Body of pancreas (tissue), 4 donors: Measurements from ENCODE around the gene OR6X1.

ENCODE experiments used
- CTCF ChIP-seq, 7 experiments: fragments of 450-650 bp in 4 of 7; fragments of 200-600 bp in 3 of 7; sonication (generic) in 3 of 7; IDR thresholded peaks; one replicate each; pipeline ENCODE4 v1.5.1; 2016 to 2019; ENCODE audit warnings: antibody characterized with exemption in 7 of 7
- POLR2A ChIP-seq, 3 donors: fragments of 450-650 bp; IDR thresholded peaks; one replicate each; pipeline ENCODE4 v1.6.1; 2016; ENCODE audit warnings: antibody characterized with exemption in 3 of 3, mild to moderate bottlenecking in 2 of 3

DNA sequence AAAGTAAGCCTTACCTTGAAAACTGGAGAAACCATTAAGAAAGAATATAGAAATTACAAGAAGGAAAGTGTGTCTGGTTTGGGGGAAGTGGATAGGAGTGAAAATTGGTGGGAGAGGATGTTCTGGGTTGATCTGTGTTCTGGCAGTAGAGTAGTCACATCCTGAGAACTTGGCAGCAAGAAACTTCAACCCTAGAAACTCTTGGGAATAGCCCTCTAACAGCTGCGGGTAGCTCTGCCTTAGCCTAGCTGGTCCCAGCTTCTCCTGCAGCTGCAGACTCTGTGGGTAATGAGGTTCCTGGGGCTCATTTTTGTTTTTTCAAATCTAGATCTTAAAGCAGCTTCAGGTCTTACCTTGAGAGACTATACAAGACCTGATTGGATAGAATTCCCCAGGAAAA is 24.2 kb upstream of the OR6X1 start:
- TF ChIP-seq CTCF (IDR thresholded peaks at IDR 0.05) (no peak), POLR2A (IDR thresholded peaks at IDR 0.05) (no peak)
